IMR-90 (cell line): Measurements from ENCODE around the gene SPPL2C. TPM values are rescaled to one million over a fixed set of nuclear protein-coding genes. Genes with fewer than 3 reads are reported as not detected.

Experiments used
- ATAC-seq: fragments of 200-7000 bp; cut with Tn5 transposase; 2 replicates; pipeline ENCODE4 v1.9.1; 2020; ENCODE audit warnings: low read depth, mild to moderate bottlenecking, moderate library complexity
- BruUV-seq: library from RNA; stranded (reverse); fragments of 400-500 nt; replicated peaks from 2 replicates; lab custom pipeline; 2021; lab: Mats Ljungman, UMichigan
- CTCF ChIA-PET: fragments of 300-600 bp; formaldehyde crosslinking; extraction: SDS; loops from one replicate; lab custom pipeline; 2021; ENCODE audit warnings: antibody characterized with exemption; lab: Yijun Ruan, JAX
- POLR2A ChIA-PET: fragments of 300-600 bp; sonication (Branson Sonifier 250); formaldehyde crosslinking; loops from one replicate; lab custom pipeline; 2022; ENCODE audit warnings: antibody characterized with exemption; ENCODE audit not compliant: unreplicated experiment; lab: Charles Lee
- DNase-seq: peaks from one replicate; pipeline ENCODE4 v3.0.0; 2013
- H2AFZ ChIP-seq: replicated peaks from 2 replicates; pipeline ENCODE3; 2013; ENCODE audit warnings: low read length, mild to moderate bottlenecking; ENCODE audit not compliant: poor library complexity
- H2AK5ac ChIP-seq: 2 replicates; pipeline ENCODE4 v1.6.1; 2013; ENCODE audit warnings: low read depth, low read length, inconsistent platforms
- H2AK9ac ChIP-seq: replicated peaks from 2 replicates; pipeline ENCODE3; 2013; ENCODE audit warnings: mild to moderate bottlenecking, low read depth, low read length, moderate library complexity; ENCODE audit not compliant: poor library complexity
- H2BK120ac ChIP-seq: 2 replicates; pipeline ENCODE4 v1.6.1; 2013; ENCODE audit warnings: low read depth, low read length, inconsistent platforms
- H2BK15ac ChIP-seq: 3 replicates; pipeline ENCODE4 v1.6.1; 2013; ENCODE audit warnings: low read depth, low read length, inconsistent platforms
- H2BK20ac ChIP-seq: 2 replicates; pipeline ENCODE4 v1.6.1; 2013; ENCODE audit warnings: low read depth, mild to moderate bottlenecking, inconsistent platforms, low read length, moderate library complexity
- H2BK5ac ChIP-seq: 2 replicates; pipeline ENCODE4 v1.6.1; 2013; ENCODE audit warnings: mild to moderate bottlenecking, low read depth, low read length, inconsistent platforms; ENCODE audit not compliant: poor library complexity, severe bottlenecking
- H3K14ac ChIP-seq: replicated peaks from 2 replicates; pipeline ENCODE4 v1.6.1; 2013; ENCODE audit warnings: low read depth, low read length, inconsistent platforms
- H3K18ac ChIP-seq: 2 replicates; pipeline ENCODE4 v1.6.1; 2013; ENCODE audit warnings: low read depth, low read length, control low read depth
- H3K23ac ChIP-seq: 2 replicates; pipeline ENCODE4 v1.6.1; 2013; ENCODE audit warnings: low read depth, low read length, inconsistent platforms
- H3K27ac ChIP-seq: 2 replicates; pipeline ENCODE4 v1.5.1; 2013; ENCODE audit warnings: mild to moderate bottlenecking, control low read depth, low read length; ENCODE audit not compliant: insufficient read depth
- H3K27me3 ChIP-seq: 2 replicates; pipeline ENCODE4 v1.6.1; 2013; ENCODE audit warnings: low read length; ENCODE audit not compliant: control insufficient read depth, insufficient read depth
- H3K36me3 ChIP-seq: 2 replicates; pipeline ENCODE4 v1.6.1; 2013; ENCODE audit warnings: low read length, mixed read lengths; ENCODE audit not compliant: control insufficient read depth, insufficient read depth
- H3K4ac ChIP-seq: 2 replicates; pipeline ENCODE4 v1.6.1; 2013; ENCODE audit warnings: low read depth, low read length, inconsistent platforms
- H3K4me1 ChIP-seq: 2 replicates; pipeline ENCODE4 v1.6.1; 2013; ENCODE audit warnings: low read length, mixed read lengths; ENCODE audit not compliant: control insufficient read depth, insufficient read depth
- H3K4me2 ChIP-seq: 2 replicates; pipeline ENCODE4 v1.6.1; 2013; ENCODE audit warnings: low read depth, mild to moderate bottlenecking, control low read depth, low read length, moderate library complexity
- H3K4me3 ChIP-seq: 2 replicates; pipeline ENCODE4 v1.5.1; 2013; ENCODE audit warnings: low read depth, mild to moderate bottlenecking, control low read depth, low read length, moderate library complexity; ENCODE audit not compliant: insufficient read depth
- H3K56ac ChIP-seq: 2 replicates; pipeline ENCODE4 v1.6.1; 2013; ENCODE audit warnings: low read length, inconsistent platforms; ENCODE audit not compliant: insufficient read depth; ENCODE audit errors: extremely low read depth
- H3K79me1 ChIP-seq, 2 experiments: 2 replicates each; pipeline ENCODE4 v1.6.1; 2013; ENCODE audit warnings: low read length in 2 of 2, inconsistent platforms in 1 of 2, low read depth in 1 of 2
- H3K9ac ChIP-seq: 2 replicates; pipeline ENCODE4 v1.6.1; 2013; ENCODE audit warnings: low read depth, low read length, control low read depth
- H3K9me1 ChIP-seq: 2 replicates; pipeline ENCODE4 v1.6.1; 2013; ENCODE audit warnings: low read length, inconsistent platforms; ENCODE audit not compliant: insufficient read depth
- H3K9me3 ChIP-seq: 2 replicates; pipeline ENCODE4 v1.6.1; 2013; ENCODE audit warnings: low read length; ENCODE audit not compliant: control insufficient read depth, insufficient read depth
- H4K20me1 ChIP-seq: 2 replicates; pipeline ENCODE4 v1.6.1; 2013; ENCODE audit warnings: low read length, inconsistent platforms; ENCODE audit not compliant: insufficient read depth
- H4K5ac ChIP-seq: 2 replicates; pipeline ENCODE4 v1.6.1; 2013; ENCODE audit warnings: mild to moderate bottlenecking, low read depth, low read length, control low read depth
- H4K8ac ChIP-seq, 2 experiments: 2 replicates each; pipeline ENCODE4 v1.6.1; 2013; ENCODE audit warnings: low read depth in 2 of 2, low read length in 2 of 2, control low read depth in 1 of 2, inconsistent platforms in 1 of 2
- H4K91ac ChIP-seq: 2 replicates; pipeline ENCODE4 v1.6.1; 2013; ENCODE audit warnings: low read depth, low read length, inconsistent platforms; ENCODE audit not compliant: insufficient read depth
- NFE2L2 ChIP-seq: fragments of 150-350 bp; IDR thresholded peaks from 2 replicates; pipeline ENCODE4 v1.6.1; 2016; ENCODE audit warnings: low read depth, mild to moderate bottlenecking, low read length
- WGBS, 2 experiments: methylation state at CpG; one replicate each; pipeline versions ENCODE4 v1.1.5 to v1.1.7; 2013; ENCODE audit warnings: missing lambda C conversion rate in 2 of 2; ENCODE audit not compliant: insufficient read length in 1 of 2; ENCODE audit errors: extremely low coverage in 2 of 2; 5-methylcytosine and 5-hydroxymethylcytosine counted together
- dilution Hi-C: fragments of 300-500 bp; cut with HindIII; formaldehyde crosslinking; loops from one replicate; pipeline ENCODE4 v1.14.3; 2018; ENCODE audit warnings: low sequenced_read_pairs; ENCODE audit not compliant: unreplicated experiment
- in situ Hi-C: fragments of 300-500 bp; cut with MboI; formaldehyde crosslinking; loops from 3 replicates; pipeline ENCODE4 v1.14.3; 2019; ENCODE audit warnings: low sequenced_read_pairs, inconsistent platforms, mixed read lengths
- intact Hi-C: fragments of 100-400 bp; cut with micrococcal nuclease; formaldehyde crosslinking; loops from 2 replicates; pipeline ENCODE4 v1.10.0; 2022
- polyA plus RNA-seq, 3 experiments: library from polyadenylated mRNA; depleted of rRNA; stranded (reverse); fragments of >200 nt; gene quantifications; 2 replicates each; pipeline ENCODE4 v1.2.3, GENCODE V29; 2012; ENCODE audit warnings: low replicate concordance in 1 of 3
- total RNA-seq: library from RNA; depleted of rRNA; stranded (reverse); fragments of >200 nt; gene quantifications from 2 replicates; pipeline ENCODE4 v1.2.3, GENCODE V29; 2012
- TF ChIP-seq, protein P1 (sequence below): conservative IDR thresholded peaks from 2 replicates; pipeline ENCODE4 v1.5.1; 2012; ENCODE audit warnings: mild to moderate bottlenecking, low read depth, low read length, improper control_type of control experiment

The SPPL2C gene
- total and polyA plus RNA-seq, 2 of the 4 experiments (the other 2 are of a cell fraction) = not detected

DNA sequence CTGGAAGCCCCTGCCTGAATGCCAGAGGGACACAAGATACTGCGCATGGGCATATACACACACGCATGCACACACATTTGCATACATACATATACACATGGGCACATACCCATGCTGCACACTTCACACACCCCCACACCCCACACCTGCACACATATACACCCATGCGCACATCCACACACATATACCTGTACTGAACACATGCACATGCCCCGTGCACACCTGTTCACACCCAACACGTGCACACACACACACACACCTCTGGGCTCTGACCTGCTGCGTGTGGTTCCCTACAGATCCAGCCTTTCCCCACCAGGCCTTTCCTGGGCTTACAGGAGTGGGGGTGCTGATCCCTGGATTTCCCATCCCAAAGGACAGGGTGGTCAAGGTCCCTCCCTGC lies 6.3 kb downstream of the SPPL2C start:
- no peak overlapping the region for H4K91ac ChIP-seq
- CTCF ChIA-PET = no interaction called here
- no peak overlapping the region for H4K8ac ChIP-seq
- no peak overlapping the region for H2BK20ac ChIP-seq
- H2BK120ac ChIP-seq = no peak overlapping the region
- no peak overlapping the region for H2BK5ac ChIP-seq
- no peaks in the 10 kb centered on the region for H3K36me3 ChIP-seq
- no peak overlapping the region for H2AK9ac ChIP-seq
- no peak overlapping the region for H3K4ac ChIP-seq
- no peak for TF ChIP-seq NFE2L2
- TF ChIP-seq, protein P1, sequence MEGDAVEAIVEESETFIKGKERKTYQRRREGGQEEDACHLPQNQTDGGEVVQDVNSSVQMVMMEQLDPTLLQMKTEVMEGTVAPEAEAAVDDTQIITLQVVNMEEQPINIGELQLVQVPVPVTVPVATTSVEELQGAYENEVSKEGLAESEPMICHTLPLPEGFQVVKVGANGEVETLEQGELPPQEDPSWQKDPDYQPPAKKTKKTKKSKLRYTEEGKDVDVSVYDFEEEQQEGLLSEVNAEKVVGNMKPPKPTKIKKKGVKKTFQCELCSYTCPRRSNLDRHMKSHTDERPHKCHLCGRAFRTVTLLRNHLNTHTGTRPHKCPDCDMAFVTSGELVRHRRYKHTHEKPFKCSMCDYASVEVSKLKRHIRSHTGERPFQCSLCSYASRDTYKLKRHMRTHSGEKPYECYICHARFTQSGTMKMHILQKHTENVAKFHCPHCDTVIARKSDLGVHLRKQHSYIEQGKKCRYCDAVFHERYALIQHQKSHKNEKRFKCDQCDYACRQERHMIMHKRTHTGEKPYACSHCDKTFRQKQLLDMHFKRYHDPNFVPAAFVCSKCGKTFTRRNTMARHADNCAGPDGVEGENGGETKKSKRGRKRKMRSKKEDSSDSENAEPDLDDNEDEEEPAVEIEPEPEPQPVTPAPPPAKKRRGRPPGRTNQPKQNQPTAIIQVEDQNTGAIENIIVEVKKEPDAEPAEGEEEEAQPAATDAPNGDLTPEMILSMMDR = no peak
- H3K27me3 ChIP-seq = peaks cover 7% of the 10 kb centered on the region; the same call in 1 of the 2 replicates
- H4K5ac ChIP-seq = no peak overlapping the region
- no peak overlapping the region for H2AK5ac ChIP-seq
- H4K20me1 ChIP-seq = no peaks in the 10 kb centered on the region
- H3K18ac ChIP-seq = no peak overlapping the region
- intact Hi-C loops = loop anchor here (5.0 to 10.0 kb wide), 3 partner anchors 134 to 719 kb away; partner anchors contain the start of gene PLCD3
- no TSS peak for BruUV-seq
- dilution Hi-C loops = loop anchor here (25.0 kb wide), 1 partner anchor 214 kb away; no protein-coding TSS in a partner anchor
- no peak overlapping the region for H3K56ac ChIP-seq
- H3K27ac ChIP-seq = no peak overlapping the region
- no peaks in the 10 kb centered on the region for H3K4me1 ChIP-seq
- H3K4me3 ChIP-seq = no peak overlapping the region
- in situ Hi-C loops = loop anchor here (10.0 kb wide), 1 partner anchor 636 kb away; no protein-coding TSS in a partner anchor
- no peak overlapping the region for H3K23ac ChIP-seq
- H3K4me2 ChIP-seq = no peak overlapping the region
- no peaks in the 10 kb centered on the region for H3K9me3 ChIP-seq
- 76% methylated on average over 2 of the region's 6 CpGs; no CpG with 5 or more reads in 1 of the 2 experiments for WGBS, 2 experiments
- H3K14ac ChIP-seq = no peak overlapping the region
- ATAC-seq (no peak), DNase-seq (no peak)
- H3K79me1 ChIP-seq = no peaks in the 10 kb centered on the region
- H2BK15ac ChIP-seq = no peak overlapping the region
- no peak overlapping the region for H2AFZ ChIP-seq
- POLR2A ChIA-PET = no interaction called here
- no peak overlapping the region for H3K9ac ChIP-seq
- no peaks in the 10 kb centered on the region for H3K9me1 ChIP-seq
